K562 (cell line): ENCODE results near the gene AKT3. TPM values are rescaled to one million over a fixed set of nuclear protein-coding genes. Genes with fewer than 3 reads are reported as not detected.

Source experiments
- ATAC-seq: fragments of 200-7000 bp; cut with Tn5 transposase; 3 replicates; pipeline ENCODE4 v1.9.1; 2020; ENCODE audit warnings: moderate library complexity
- BruUV-seq: library from RNA; stranded (reverse); fragments of 400-500 nt; replicated peaks from 2 replicates; lab custom pipeline; 2021; lab: Mats Ljungman, UMichigan
- CTCF ChIA-PET: fragments of 300-600 bp; formaldehyde crosslinking; extraction: SDS; loops from one replicate; lab custom pipeline; 2021; ENCODE audit warnings: low intra/inter-chr PET ratio; lab: Yijun Ruan, JAX
- POLR2A ChIA-PET: fragments of 300-600, 350-650 bp; sonication (Branson Sonifier 250); formaldehyde crosslinking; extraction: SDS; loops from one replicate; lab custom pipeline; 2021; ENCODE audit warnings: antibody characterized with exemption, inconsistent platforms; lab: Yijun Ruan, JAX
- DNase-seq, 4 experiments: peaks; one replicate each; pipeline versions ENCODE4 v3.0.0 to v3.0.0-alpha.2; 2011 to 2018; ENCODE audit warnings: low spot score in 3 of 4, mixed read lengths in 3 of 4; ENCODE audit errors: extremely low read depth in 1 of 4
- FAIRE-seq: peaks from 2 replicates; lab custom pipeline; 2011; peaks lifted over from hg19 to GRCh38; lab: Jason Lieb, UNC
- H2AFZ ChIP-seq: 2 replicates; pipeline ENCODE4 v1.6.0; 2011; ENCODE audit warnings: low read depth, low read length, control low read depth, inconsistent platforms
- H3K27ac ChIP-seq: fragments of 200-600 bp; 3 replicates; pipeline ENCODE4 v1.8.0; 2011; ENCODE audit warnings: low read depth, mild to moderate bottlenecking, control low read depth, inconsistent platforms, low read length, moderate library complexity, mixed read lengths; ENCODE audit errors: extremely low read depth
- H3K27me3 ChIP-seq, 2 experiments: fragments of 300-600 bp in 1 of 2; 2 replicates in 1 of 2; 3 replicates in 1 of 2; pipeline versions ENCODE4 v1.6.0 to v1.8.0; 2011; ENCODE audit warnings: inconsistent platforms in 2 of 2, low read length in 2 of 2, mild to moderate bottlenecking in 1 of 2, mixed read lengths in 1 of 2, moderate library complexity in 1 of 2; ENCODE audit not compliant: control insufficient read depth in 2 of 2, insufficient read depth in 2 of 2
- H3K36me3 ChIP-seq: fragments of 300-600 bp; 3 replicates; pipeline ENCODE4 v1.8.0; 2011; ENCODE audit warnings: mild to moderate bottlenecking, low read length, inconsistent platforms; ENCODE audit not compliant: control insufficient read depth, insufficient read depth
- H3K4me1 ChIP-seq, 2 experiments: fragments of 200-600 bp in 1 of 2; replicated peaks in 1 of 2; 2 replicates in 1 of 2; 3 replicates in 1 of 2; pipeline versions ENCODE4 v1.5.1 to v1.8.0; 2011; ENCODE audit warnings: inconsistent platforms in 2 of 2, low read length in 2 of 2, mild to moderate bottlenecking in 1 of 2, mixed read lengths in 1 of 2, moderate library complexity in 1 of 2; ENCODE audit not compliant: control insufficient read depth in 2 of 2, insufficient read depth in 2 of 2
- H3K4me2 ChIP-seq: 2 replicates; pipeline ENCODE4 v1.6.1; 2011; ENCODE audit warnings: low read length, control low read depth, inconsistent platforms, mixed read lengths; ENCODE audit not compliant: insufficient read depth
- H3K4me3 ChIP-seq: fragments of 200-600 bp; sonication (generic), shearing (Covaris generic); 2 replicates; pipeline ENCODE4 v1.5.1; 2016; ENCODE audit warnings: control low read depth, inconsistent platforms
- H3K79me2 ChIP-seq: fragments of 200-600 bp; 3 replicates; pipeline ENCODE4 v1.8.0; 2011; ENCODE audit warnings: low read length, inconsistent platforms; ENCODE audit not compliant: control insufficient read depth, insufficient read depth
- H3K9ac ChIP-seq, 2 experiments: 2 replicates each; pipeline versions ENCODE4 v1.6.0 to v1.6.1; 2011; ENCODE audit warnings: low read depth in 2 of 2, low read length in 2 of 2, control low read depth in 1 of 2, inconsistent platforms in 1 of 2, mild to moderate bottlenecking in 1 of 2, mixed read lengths in 1 of 2; ENCODE audit not compliant: insufficient read depth in 1 of 2
- H3K9me1 ChIP-seq: one replicate; pipeline ENCODE4 v1.6.0; 2011; ENCODE audit warnings: inconsistent platforms, mild to moderate bottlenecking, low read length, moderate library complexity; ENCODE audit not compliant: control insufficient read depth, insufficient read depth
- H3K9me3 ChIP-seq: replicated peaks from 2 replicates; pipeline ENCODE4 v1.5.1; 2011; ENCODE audit warnings: low read depth, low read length, inconsistent platforms; ENCODE audit not compliant: control insufficient read depth, insufficient read depth
- H4K20me1 ChIP-seq: replicated peaks from 2 replicates; pipeline ENCODE4 v1.6.1; 2011; ENCODE audit warnings: low read length, inconsistent platforms, mixed read lengths; ENCODE audit not compliant: control insufficient read depth, insufficient read depth
- CREM ChIP-seq: IDR thresholded peaks from 2 replicates; pipeline ENCODE4 v1.6.1; 2014; ENCODE audit warnings: antibody characterized with exemption, low read depth
- FIP1L1 ChIP-seq: fragments of 200-400 bp; formaldehyde crosslinking; IDR thresholded peaks from 2 replicates; pipeline ENCODE4 v1.6.1; 2018; ENCODE audit warnings: mild to moderate bottlenecking, low read depth, low read length; ENCODE audit not compliant: poor library complexity, severe bottlenecking
- HMGN3 ChIP-seq: IDR thresholded peaks from 2 replicates; pipeline ENCODE4 v1.6.1; 2011; ENCODE audit warnings: borderline replicate concordance, low read depth, mild to moderate bottlenecking, mixed read lengths, low read length; ENCODE audit not compliant: insufficient read length; ENCODE audit errors: extremely low read depth
- JUNB ChIP-seq: fragments of 450-650 bp; formaldehyde crosslinking; conservative IDR thresholded peaks from 2 replicates; pipeline ENCODE4 v1.4.0; 2020; ENCODE audit warnings: mild to moderate bottlenecking
- LCOR ChIP-seq: sonication (generic); formaldehyde crosslinking; IDR thresholded peaks from 2 replicates; pipeline ENCODE4 v1.8.0; 2022; ENCODE audit warnings: mild to moderate bottlenecking, missing genetic modification reagents
- PHB2 ChIP-seq: fragments of 450-650 bp; IDR thresholded peaks from 2 replicates; pipeline ENCODE4 v1.6.1; 2017; ENCODE audit warnings: low read depth
- RBM22 ChIP-seq: fragments of 200-400 bp; formaldehyde crosslinking; IDR thresholded peaks from 2 replicates; pipeline ENCODE4 v1.6.1; 2018; ENCODE audit warnings: low read length, low read depth; ENCODE audit not compliant: poor library complexity, severe bottlenecking
- SOX6 ChIP-seq: fragments of 450-650 bp; IDR thresholded peaks from 2 replicates; pipeline ENCODE4 v1.6.1; 2014; ENCODE audit warnings: mild to moderate bottlenecking
- TAF7 ChIP-seq: fragments of 450-650 bp; IDR thresholded peaks from 2 replicates; pipeline ENCODE4 v1.6.1; 2016; ENCODE audit warnings: missing genetic modification characterization, missing compliant biosample characterization
- TAF9B ChIP-seq: fragments of 450-650 bp; IDR thresholded peaks from 2 replicates; pipeline ENCODE4 v1.6.1; 2018; ENCODE audit warnings: mild to moderate bottlenecking; ENCODE audit not compliant: partially characterized antibody
- TCFL5 ChIP-seq: fragments of 250-450 bp; sonication (Bioruptor Pico); conservative IDR thresholded peaks from 2 replicates; pipeline ENCODE4 v1.6.1; 2021; ENCODE audit warnings: mild to moderate bottlenecking, moderate library complexity, matching md5 sums
- ZC3H8 ChIP-seq: fragments of 450-650 bp; IDR thresholded peaks from 2 replicates; pipeline ENCODE4 v1.6.1; 2017
- ZFX ChIP-seq: sonication (generic); formaldehyde crosslinking; IDR thresholded peaks from 2 replicates; pipeline ENCODE4 v1.8.0; 2022; ENCODE audit warnings: mild to moderate bottlenecking, missing genetic modification reagents, moderate library complexity
- ZNF398 ChIP-seq: fragments of 250-450 bp; sonication (Bioruptor Pico); IDR thresholded peaks from 2 replicates; pipeline ENCODE4 v1.8.0; 2021; ENCODE audit warnings: moderate library complexity, mild to moderate bottlenecking, inconsistent platforms
- WGBS: fragments of 100-300 bp; shearing (Covaris generic); methylation state at CpG from one replicate; pipeline ENCODE4 v1.1.6; 2016; ENCODE audit warnings: low coverage, mixed read lengths; ENCODE audit not compliant: insufficient coverage; ENCODE audit errors: missing lambda C conversion rate; 5-methylcytosine and 5-hydroxymethylcytosine counted together
- in situ Hi-C: fragments of 300-500 bp; cut with MboI; formaldehyde crosslinking; loops from 4 replicates; pipeline ENCODE4 v1.15.0; 2018; ENCODE audit warnings: inconsistent platforms, mixed read lengths
- intact Hi-C: fragments of 100-400 bp; cut with micrococcal nuclease; formaldehyde crosslinking; loops from 2 replicates; pipeline ENCODE4 v1.14.2; 2022
- polyA plus RNA-seq, 8 experiments: library from polyadenylated mRNA; depleted of rRNA in 4 of 8; stranded (reverse) in 5 of 8; unstranded in 3 of 8; fragments of >200 nt; fragmentation: Nextera tagmentation in 2 of 8; fragmentation: Illumina TruSeq in 1 of 8; extraction: Ambion mirVana in 2 of 8; extraction: Trizol in 1 of 8; gene quantifications; 2 replicates each; pipeline versions ENCODE4 v1.2.1 to v1.2.3, GENCODE V29; 2011 to 2014; ENCODE audit warnings: inconsistent platforms in 1 of 8, missing spikeins in 1 of 8
- total RNA-seq, 7 experiments: library from RNA; depleted of rRNA in 6 of 7; stranded (reverse); fragments of >200 nt in 6 of 7; fragmentation: Illumina TruSeq in 2 of 7; extraction: Trizol in 2 of 7; gene quantifications; 2 replicates each; pipeline versions ENCODE4 v1.2.1 to v1.2.3, GENCODE V29; 2011 to 2021; ENCODE audit warnings: low replicate concordance in 1 of 7

The AKT3 gene
- total and polyA plus RNA-seq, 9 of the 15 experiments (the other 6 are each of a cell fraction or from before 2014, with no cell fraction given): 0.04 to 0.54 (median 0.18) TPM; not detected in 1

GRCh38 chr1:243713470-243714186 lies 136.4 kb downstream of the AKT3 start:
- FAIRE-seq (no peak), ATAC-seq (no peak), DNase-seq (no peak)
- in situ Hi-C loops: no loop called here
- TF ChIP-seq PHB2 (no peak), TAF9B (no peak)
- Histone ChIP-seq H3K4me1 (no peaks in the 10 kb centered on the region), H3K9me3 (no peaks in the 10 kb centered on the region), H4K20me1 (no peaks in the 10 kb centered on the region), H3K9ac (no peak overlapping the region), H3K36me3 (no peaks in the 10 kb centered on the region), H3K27me3 (no peaks in the 10 kb centered on the region), H3K79me2 (no peaks in the 10 kb centered on the region), H3K9me1 (no peaks in the 10 kb centered on the region), H3K4me2 (no peak overlapping the region), H3K4me3 (no peak overlapping the region), H2AFZ (no peak overlapping the region), H3K27ac (no peak overlapping the region)
- ChIA-PET POLR2A (interaction anchor here (0.7 kb wide), 1 partner anchor 370 kb away, joined by 3 read pairs; no protein-coding TSS in a partner anchor), CTCF (no interaction called here)
- BruUV-seq: no TSS peak
- WGBS: under 1% methylated on average over 10 of the region's 10 CpGs
- intact Hi-C loops: no loop called here

GRCh38 chr1:243712941-243713340 lies 137.1 kb downstream of the AKT3 start:
- Histone ChIP-seq H2AFZ (no peak overlapping the region), H3K9me3 (no peaks in the 10 kb centered on the region), H3K79me2 (no peaks in the 10 kb centered on the region), H3K4me2 (no peak overlapping the region), H4K20me1 (no peaks in the 10 kb centered on the region), H3K27me3 (no peaks in the 10 kb centered on the region), H3K4me1 (no peaks in the 10 kb centered on the region), H3K9me1 (no peaks in the 10 kb centered on the region), H3K9ac (no peak overlapping the region), H3K4me3 (no peak overlapping the region), H3K27ac (no peak overlapping the region), H3K36me3 (no peaks in the 10 kb centered on the region)
- CTCF ChIA-PET: no interaction called here
- ATAC-seq (no peak), DNase-seq (no peak), FAIRE-seq (no peak)
- BruUV-seq: no TSS peak
- 0% methylated on average over 5 of the region's 5 CpGs for WGBS
- POLR2A ChIA-PET: no interaction called here
- in situ Hi-C loops: no loop called here
- intact Hi-C loops: no loop called here
- TF ChIP-seq JUNB (CRISPR knock-in tag): no peak
- no peak for TF ChIP-seq ZC3H8
- TF ChIP-seq TAF7: no peak
- no peak for TF ChIP-seq FIP1L1
- TF ChIP-seq SOX6: no peak
- TF ChIP-seq HMGN3: no peak
- no peak for TF ChIP-seq TCFL5 (CRISPR knock-in tag)
- TF ChIP-seq ZFX: no peak
- TF ChIP-seq ZNF398 (CRISPR knock-in tag): no peak
- TF ChIP-seq CREM: no peak
- no peak for TF ChIP-seq LCOR (CRISPR knock-in tag)
- no peak for TF ChIP-seq RBM22
